Keratinocyte (primary cell): ENCODE data around the gene B4GAT1. TPM values are rescaled to one million over a fixed set of nuclear protein-coding genes. Genes with fewer than 3 reads are reported as not detected.
"Not testable (repeated sequence)": the region's sequence is repeated elsewhere in the genome, so short reads cannot be mapped to it uniquely, and the experiment has no call there.

Experiments
- DNase-seq: peaks from one replicate; pipeline ENCODE4 v3.0.0-alpha.2; 2011; ENCODE audit warnings: low read depth, missing footprints, low spot score
- FAIRE-seq: peaks from 2 replicates; lab custom pipeline; 2011; peaks lifted over from hg19 to GRCh38; lab: Jason Lieb, UNC
- H2AFZ ChIP-seq: 2 replicates; pipeline ENCODE4 v1.6.0; 2012; ENCODE audit warnings: low read length, control low read depth, inconsistent platforms; ENCODE audit not compliant: control insufficient read depth
- H3K27ac ChIP-seq: 2 replicates; pipeline ENCODE4 v1.5.1; 2011; ENCODE audit warnings: low read length; ENCODE audit not compliant: control insufficient read depth, insufficient read depth
- H3K27me3 ChIP-seq: 3 replicates; pipeline ENCODE4 v1.6.0; 2011; ENCODE audit warnings: low read length; ENCODE audit not compliant: control insufficient read depth, insufficient read depth; ENCODE audit errors: extremely low read depth
- H3K36me3 ChIP-seq, 2 experiments: 2 replicates in 1 of 2; 3 replicates in 1 of 2; pipeline ENCODE4 v1.5.1; 2011; ENCODE audit warnings: low read length in 2 of 2, mild to moderate bottlenecking in 1 of 2; ENCODE audit not compliant: control insufficient read depth in 2 of 2, insufficient read depth in 2 of 2; ENCODE audit errors: extremely low read depth in 1 of 2
- H3K4me1 ChIP-seq: 3 replicates; pipeline ENCODE4 v1.5.1; 2011; ENCODE audit warnings: low read length; ENCODE audit not compliant: control insufficient read depth, insufficient read depth; ENCODE audit errors: extremely low read depth
- H3K4me2 ChIP-seq: 3 replicates; pipeline ENCODE4 v1.6.0; 2011; ENCODE audit warnings: low read depth, low read length; ENCODE audit not compliant: control insufficient read depth, insufficient read depth; ENCODE audit errors: extremely low read depth
- H3K4me3 ChIP-seq, 3 experiments: fragments of 200-600 bp in 1 of 3; sonication (generic) in 1 of 3; 2 replicates in 2 of 3; 3 replicates in 1 of 3; pipeline ENCODE4 v1.5.1; 2011 to 2016; ENCODE audit warnings: low read length in 3 of 3, mild to moderate bottlenecking in 3 of 3, control low read depth in 2 of 3, inconsistent platforms in 1 of 3, low read depth in 1 of 3, mixed read lengths in 1 of 3, mixed run types in 1 of 3, moderate library complexity in 1 of 3; ENCODE audit not compliant: control insufficient read depth in 2 of 3, insufficient read depth in 2 of 3; ENCODE audit errors: extremely low read depth in 1 of 3
- H3K79me2 ChIP-seq: 2 replicates; pipeline ENCODE4 v1.6.0; 2012; ENCODE audit warnings: low read length; ENCODE audit not compliant: control insufficient read depth, insufficient read depth
- H3K9ac ChIP-seq: 3 replicates; pipeline ENCODE4 v1.6.0; 2011; ENCODE audit warnings: low read length; ENCODE audit not compliant: control insufficient read depth, insufficient read depth; ENCODE audit errors: extremely low read depth
- H3K9me1 ChIP-seq: 3 replicates; pipeline ENCODE4 v1.6.0; 2011; ENCODE audit warnings: low read length; ENCODE audit not compliant: control insufficient read depth, insufficient read depth; ENCODE audit errors: extremely low read depth
- H3K9me3 ChIP-seq: 2 replicates; pipeline ENCODE4 v1.5.1; 2012; ENCODE audit warnings: low read depth, low read length; ENCODE audit not compliant: control insufficient read depth
- H4K20me1 ChIP-seq: 3 replicates; pipeline ENCODE4 v1.6.0; 2011; ENCODE audit warnings: low read length; ENCODE audit not compliant: control insufficient read depth, insufficient read depth; ENCODE audit errors: extremely low read depth
- CTCF ChIP-seq, 3 experiments: IDR thresholded peaks in 1 of 3; conservative IDR thresholded peaks in 1 of 3; optimal IDR thresholded peaks in 1 of 3; 2 replicates in 2 of 3; 3 replicates in 1 of 3; pipeline versions ENCODE3 to v1.5.1; 2011; ENCODE audit warnings: low read length in 3 of 3, mild to moderate bottlenecking in 3 of 3, moderate library complexity in 2 of 3, control low read depth in 1 of 3, inconsistent platforms in 1 of 3; ENCODE audit not compliant: insufficient read depth in 2 of 3; ENCODE audit errors: extremely low read depth in 1 of 3
- EZH2 ChIP-seq: IDR thresholded peaks from one replicate; pipeline ENCODE4 v1.6.1; 2012; ENCODE audit warnings: inconsistent platforms, mild to moderate bottlenecking, low read length, moderate library complexity
- dilution Hi-C: fragments of 300-500 bp; cut with MboI; formaldehyde crosslinking; loops from one replicate; pipeline ENCODE4 v1.7.0; 2020; ENCODE audit warnings: low sequenced_read_pairs; ENCODE audit not compliant: extremely low pct_ligation_motif_present
- polyA plus RNA-seq, 5 experiments: library from polyadenylated mRNA; depleted of rRNA in 3 of 5; stranded (reverse) in 3 of 5; stranded (forward) in 1 of 5; unstranded in 1 of 5; fragments of >200 nt; gene quantifications; 1 replicate in 1 of 5; 2 replicates in 3 of 5; 3 replicates in 1 of 5; pipeline versions ENCODE4 v1.2.1 to v1.2.3, GENCODE V29; 2011 to 2012; ENCODE audit warnings: missing spikeins in 2 of 5, low read depth in 1 of 5, low replicate concordance in 1 of 5

The B4GAT1 gene
- polyA plus RNA-seq, 1 donor (not counting 4 experiments of a cell fraction or from before 2014, with no cell fraction given) = 5.2 TPM

- no peak for TF ChIP-seq EZH2
- peak; percentile 77 to 98 (median 88) for TF ChIP-seq CTCF (optimal IDR thresholded peaks at IDR 0.05 in 1 of 3, IDR thresholded peaks at IDR 0.05 in 1 of 3, conservative IDR thresholded peaks at IDR 0.05 in 1 of 3; ENCODE audit: extremely low read depth in 1 of 3, insufficient read depth in 2 of 3, low read length in 3 of 3)
- no peaks in the 10 kb centered on the region for H3K36me3 ChIP-seq
- H3K27me3 ChIP-seq = no peaks in the 10 kb centered on the region
- H3K9me3 ChIP-seq = no peaks in the 10 kb centered on the region
- H3K79me2 ChIP-seq = no peaks in the 10 kb centered on the region
- H3K9ac ChIP-seq = peak overlapping the region; percentile 51
- no peaks in the 10 kb centered on the region for H4K20me1 ChIP-seq
- peaks cover 6% of the 10 kb centered on the region for H3K4me1 ChIP-seq
- FAIRE-seq = peak; percentile 17
- dilution Hi-C loops = no loop called here
- no peak overlapping the region for H3K27ac ChIP-seq
- DNase-seq = no peak
- H3K9me1 ChIP-seq = no peaks in the 10 kb centered on the region
- peak overlapping the region; percentile 79 for H3K4me2 ChIP-seq
- H2AFZ ChIP-seq = peak overlapping the region; percentile 82
- H3K4me3 ChIP-seq = peak overlapping the region in 1 of 3 experiments; percentile 49
Measured at GRCh38 chr11:66386171-66387069, 39.0 kb upstream of the B4GAT1 start.

- dilution Hi-C loops, H3K79me2 ChIP-seq, H3K36me3 ChIP-seq, H3K4me1 ChIP-seq, H3K9me1 ChIP-seq, FAIRE-seq, H3K4me3 ChIP-seq, H4K20me1 ChIP-seq, H3K9ac ChIP-seq, H2AFZ ChIP-seq, H3K27ac ChIP-seq, H3K4me2 ChIP-seq, H3K9me3 ChIP-seq, H3K27me3 ChIP-seq, DNase-seq: not testable (repeated sequence)
Measured at GRCh38 chr11:66384316-66384715, 36.9 kb upstream of the B4GAT1 start.

GRCh38 chr11:66380264-66380663, 32.8 kb upstream of the B4GAT1 start:
- H3K27me3 ChIP-seq, H3K36me3 ChIP-seq, DNase-seq, H2AFZ ChIP-seq, FAIRE-seq, H4K20me1 ChIP-seq, H3K4me3 ChIP-seq, dilution Hi-C loops, H3K4me1 ChIP-seq, H3K9me1 ChIP-seq, H3K9ac ChIP-seq, H3K4me2 ChIP-seq, H3K9me3 ChIP-seq, H3K79me2 ChIP-seq, H3K27ac ChIP-seq: not testable (repeated sequence)

- not testable (repeated sequence) for H3K79me2 ChIP-seq
Measured at GRCh38 chr11:66373690-66374287, 26.4 kb upstream of the B4GAT1 start.

More at GRCh38 chr11:66373690-66374287, 26.4 kb upstream of the B4GAT1 start:
- H3K4me3 ChIP-seq, H3K9me1 ChIP-seq, H4K20me1 ChIP-seq, FAIRE-seq, H3K4me1 ChIP-seq, H3K9me3 ChIP-seq, H3K4me2 ChIP-seq, DNase-seq, H2AFZ ChIP-seq, H3K27ac ChIP-seq, H3K9ac ChIP-seq, dilution Hi-C loops, H3K27me3 ChIP-seq, H3K36me3 ChIP-seq: not testable (repeated sequence)
